Renal cortex interstitium (tissue), 11 donors: ENCODE data around the gene LY86. TPM values are rescaled to one million over a fixed set of nuclear protein-coding genes. Genes with fewer than 3 reads are reported as not detected.

Experiments
- DNase-seq, 11 donors: peaks; one replicate each; pipeline ENCODE4 v3.0.0-alpha.2; 2013; ENCODE audit warnings: low read depth in 9 of 11, low spot score in 4 of 11; ENCODE audit errors: extremely low read depth in 1 of 11
- polyA plus RNA-seq, 3 donors: library from polyadenylated mRNA; unstranded; fragments of 120-200 nt; gene quantifications; one replicate each; pipeline ENCODE4 v1.2.1, GENCODE V29; 2013; ENCODE audit not compliant: insufficient read length in 3 of 3

LY86 gene
- polyA plus RNA-seq, 3 donors, result 2.1 to 2.4 (median 2.4) TPM

DNA sequence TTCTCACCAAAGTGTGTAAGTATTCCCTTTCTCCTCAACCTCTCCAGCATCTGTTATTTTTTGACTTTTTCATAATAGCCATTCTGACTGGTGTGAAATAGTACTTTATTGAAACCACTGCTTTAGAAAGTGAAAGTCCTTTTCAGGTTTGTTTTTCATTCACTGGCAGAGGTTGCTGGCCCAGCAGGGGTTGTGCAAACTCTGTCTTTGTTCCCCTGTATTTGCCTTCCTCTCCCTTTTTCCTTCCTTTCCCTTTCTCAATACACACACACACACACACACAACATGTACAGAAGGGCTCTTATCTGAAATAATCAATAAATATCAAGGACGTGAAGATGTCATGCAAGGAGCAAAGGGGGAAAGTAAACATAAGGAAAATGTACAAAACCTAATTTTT, 99.8 kb downstream of the LY86 start:
- no peak for DNase-seq

DNA sequence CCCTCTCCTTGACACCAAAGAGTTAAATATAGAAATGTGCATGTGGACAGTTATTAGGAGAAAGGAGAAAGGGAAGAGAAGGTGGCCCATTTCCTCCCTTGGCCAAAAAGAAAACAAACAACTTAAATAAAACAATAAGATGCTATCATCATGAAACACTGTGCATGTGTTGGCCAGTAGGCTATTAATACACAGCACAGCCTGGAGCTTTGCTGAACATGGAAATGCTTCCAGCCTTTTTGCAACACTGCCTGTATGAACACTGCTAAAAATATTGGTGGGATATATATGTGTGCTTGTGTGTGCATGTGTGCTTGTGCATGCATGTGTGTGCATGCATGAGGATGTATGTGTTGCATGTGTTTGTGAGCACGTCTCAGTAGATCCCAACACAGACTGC, 100.4 kb downstream of the LY86 start:
- no peak for DNase-seq

DNA sequence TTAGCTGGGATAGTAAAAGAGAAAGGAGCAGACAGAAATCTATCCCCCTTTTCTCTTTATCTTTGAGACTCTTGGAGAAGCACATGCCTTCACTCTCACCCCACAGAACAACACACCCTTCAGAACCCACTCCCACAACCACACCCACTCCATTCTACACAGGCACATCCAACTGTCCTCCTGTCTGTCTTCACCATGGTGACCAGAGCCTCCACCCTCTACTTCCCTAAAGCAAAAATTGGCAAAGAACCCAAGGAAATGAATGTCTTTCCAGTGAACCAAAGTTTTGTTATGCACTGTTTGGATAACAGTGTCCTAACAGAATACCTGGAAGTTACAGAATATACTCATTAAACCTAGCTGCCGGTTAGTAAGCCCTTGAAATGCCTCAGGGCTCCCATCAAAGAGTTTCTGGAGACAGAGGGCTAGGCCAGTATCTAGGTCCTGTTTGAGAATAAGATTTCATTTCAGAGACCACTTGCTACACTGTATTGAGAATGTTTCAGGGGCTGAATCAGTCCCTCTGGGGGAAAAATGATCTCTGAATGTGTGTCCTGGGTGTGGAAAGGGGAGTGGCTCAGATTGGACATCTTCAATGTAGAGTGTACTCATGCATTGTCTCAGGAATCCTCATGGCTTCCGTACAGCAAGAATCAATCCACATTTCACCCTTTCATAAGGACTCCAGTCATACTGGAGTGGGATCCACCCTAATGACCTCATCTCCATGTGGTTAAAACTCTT, 101.1 kb downstream of the LY86 start:
- DNase-seq, result no peak

DNA sequence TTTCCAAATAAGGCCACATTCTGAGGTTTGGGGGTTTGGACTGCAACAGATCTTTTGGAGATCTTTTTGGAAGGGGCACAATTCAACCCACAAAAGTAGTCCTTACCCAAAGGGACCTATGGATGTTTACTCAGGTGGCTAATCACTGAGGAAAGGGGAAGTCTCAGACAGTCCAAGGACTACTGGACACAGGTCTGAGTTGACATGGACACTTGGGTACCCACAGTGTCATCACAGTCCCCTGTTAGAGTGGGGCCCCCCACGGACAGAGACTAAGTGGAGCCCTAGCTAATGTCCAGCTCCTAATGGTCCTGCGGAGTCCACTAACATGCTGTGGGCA, 101.6 kb downstream of the LY86 start:
- no peak for DNase-seq

DNA sequence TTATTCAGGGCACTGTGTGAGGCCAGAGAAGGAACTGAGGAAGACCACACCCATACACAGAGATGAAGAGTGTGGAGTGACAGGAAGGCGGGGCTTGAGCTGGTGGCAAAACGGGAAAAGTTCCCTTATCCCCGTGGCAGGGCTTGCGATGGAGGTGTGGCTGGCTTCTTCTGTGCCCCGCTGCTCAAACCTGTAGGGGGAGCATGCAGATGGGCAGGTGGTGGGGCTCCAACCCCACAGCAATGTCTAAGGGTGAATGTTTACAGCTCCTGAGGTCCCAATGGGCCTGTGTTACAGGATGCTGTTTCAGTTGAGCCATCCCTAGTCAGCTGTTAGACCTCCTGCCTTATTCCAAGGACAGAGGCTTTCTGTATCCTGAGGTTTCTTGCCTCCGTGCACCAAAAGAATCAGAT, 105.9 kb downstream of the LY86 start:
- DNase-seq, result no peak

DNA sequence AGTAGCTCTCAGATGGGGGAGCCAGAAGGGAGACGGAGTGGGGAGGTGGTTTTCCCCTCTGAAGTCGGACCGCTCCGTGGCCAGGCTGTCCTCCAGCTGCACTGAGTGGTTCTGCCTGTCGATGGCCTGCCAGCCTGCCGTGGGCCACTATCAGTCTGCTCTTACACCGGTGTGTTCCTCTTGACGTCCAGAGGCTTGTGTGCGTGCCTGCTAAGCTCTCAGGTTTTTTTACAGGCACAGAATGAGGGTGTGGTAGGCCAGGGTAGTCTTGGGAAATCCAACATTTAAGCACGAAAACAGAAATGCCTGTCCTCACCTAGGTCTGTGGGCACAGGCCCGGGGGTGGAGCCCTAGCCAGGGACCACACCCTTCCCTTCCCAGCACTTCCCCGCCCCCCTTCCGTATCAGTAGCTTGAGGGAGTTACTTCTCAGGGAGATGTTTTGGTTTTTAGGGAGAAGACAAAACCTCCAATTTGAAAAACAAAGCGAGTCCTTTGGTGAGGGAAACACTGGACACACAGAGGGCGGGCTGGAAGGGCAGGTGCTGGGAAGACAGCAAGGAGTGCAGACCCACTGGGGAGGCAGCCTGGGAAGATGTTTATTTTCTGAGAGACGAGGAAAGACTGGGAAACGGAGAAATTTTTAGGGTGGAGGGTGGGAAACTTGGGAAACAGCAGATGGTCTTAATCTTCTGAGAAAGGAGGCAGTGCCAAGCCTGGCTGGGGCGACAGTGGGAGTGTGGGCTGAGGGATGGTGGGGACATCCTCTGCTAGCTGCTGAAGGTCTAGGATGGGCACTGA, 106.5 kb downstream of the LY86 start:
- DNase-seq, result no peak

DNA sequence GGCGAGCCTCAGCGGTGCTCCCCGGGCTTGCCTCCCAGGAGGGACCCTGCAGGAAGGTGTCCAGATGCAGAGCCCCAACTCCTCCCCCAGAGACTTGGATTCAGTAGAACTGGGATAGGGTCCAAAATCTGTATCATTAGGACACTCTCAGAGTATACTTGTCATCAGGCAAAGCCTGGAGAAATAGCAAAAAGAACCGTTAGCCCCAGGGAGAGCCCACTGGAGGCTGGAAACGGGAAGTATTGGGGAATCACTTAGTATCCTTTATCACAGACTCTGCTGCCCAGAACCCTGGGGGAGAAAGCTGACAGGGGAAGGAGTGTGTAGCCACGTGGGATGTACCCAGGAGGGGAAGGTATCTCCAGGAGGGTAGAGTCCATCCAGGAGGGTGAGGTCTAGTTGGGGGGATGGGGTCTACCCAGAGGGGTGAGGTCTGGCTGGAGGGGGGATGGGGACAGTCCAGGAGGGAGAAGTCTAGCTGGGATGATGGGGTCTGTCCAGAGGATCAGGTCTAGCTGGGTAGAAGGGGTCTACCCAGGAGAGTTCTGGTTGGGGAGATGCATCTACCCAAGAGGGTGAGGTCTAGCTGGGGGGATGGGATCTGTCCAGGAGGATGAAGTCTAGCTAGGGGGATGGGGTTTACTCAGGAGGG, 107.2 kb downstream of the LY86 start:
- DNase-seq, result no peak

DNA sequence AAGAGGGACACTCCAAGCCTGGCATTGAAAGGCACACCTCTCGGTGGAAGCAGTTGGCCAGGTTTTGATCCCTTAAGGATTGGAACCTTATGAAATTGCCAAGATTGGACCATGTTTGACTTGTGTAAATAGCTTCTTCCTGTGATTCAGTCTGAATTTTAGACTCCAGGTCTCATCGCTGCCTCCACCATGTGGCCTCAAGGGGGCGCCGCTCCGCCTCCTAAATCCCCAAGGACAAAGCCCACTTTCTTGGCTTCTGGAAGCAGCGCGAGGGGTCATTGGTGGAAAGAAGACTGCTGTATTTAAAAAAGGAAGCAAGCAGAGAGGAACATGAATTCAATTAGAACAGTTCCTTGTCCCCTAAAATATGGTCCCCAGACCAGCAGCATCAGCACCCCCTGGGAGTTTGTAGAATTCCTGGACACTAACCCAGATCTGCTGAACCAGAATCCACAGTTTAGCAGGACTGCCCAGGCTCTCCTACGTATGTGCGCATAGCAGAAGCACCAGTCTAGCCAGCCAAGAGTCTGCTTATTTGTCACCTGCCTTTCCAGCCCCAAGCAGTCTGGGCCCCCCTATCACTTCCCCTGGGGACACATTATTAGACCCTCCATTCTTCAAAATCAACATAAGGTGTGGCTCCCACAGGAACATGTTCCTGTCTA, 108.5 kb downstream of the LY86 start:
- peak in 6 of 11 donors; percentile 66 to 76 (median 72) for DNase-seq

DNA sequence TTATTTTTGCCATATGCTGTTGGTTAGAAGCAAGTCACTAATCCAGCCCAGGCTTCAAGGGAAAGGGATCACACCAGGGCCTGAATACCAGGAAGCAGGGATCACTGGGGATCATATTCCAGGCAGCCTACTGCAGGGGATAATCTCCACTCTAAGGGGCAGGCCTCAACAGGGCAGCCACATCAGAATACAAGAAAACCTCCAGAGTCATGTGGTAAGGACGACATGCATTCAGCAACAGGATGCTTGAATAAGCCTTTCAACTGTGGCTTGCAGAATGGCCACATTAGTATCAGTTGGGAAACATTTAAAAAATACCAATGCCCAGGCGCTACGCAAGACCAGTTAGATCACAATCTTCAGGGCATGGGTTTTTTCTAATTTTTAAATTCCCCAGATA, 109.1 kb downstream of the LY86 start:
- no peak for DNase-seq

DNA sequence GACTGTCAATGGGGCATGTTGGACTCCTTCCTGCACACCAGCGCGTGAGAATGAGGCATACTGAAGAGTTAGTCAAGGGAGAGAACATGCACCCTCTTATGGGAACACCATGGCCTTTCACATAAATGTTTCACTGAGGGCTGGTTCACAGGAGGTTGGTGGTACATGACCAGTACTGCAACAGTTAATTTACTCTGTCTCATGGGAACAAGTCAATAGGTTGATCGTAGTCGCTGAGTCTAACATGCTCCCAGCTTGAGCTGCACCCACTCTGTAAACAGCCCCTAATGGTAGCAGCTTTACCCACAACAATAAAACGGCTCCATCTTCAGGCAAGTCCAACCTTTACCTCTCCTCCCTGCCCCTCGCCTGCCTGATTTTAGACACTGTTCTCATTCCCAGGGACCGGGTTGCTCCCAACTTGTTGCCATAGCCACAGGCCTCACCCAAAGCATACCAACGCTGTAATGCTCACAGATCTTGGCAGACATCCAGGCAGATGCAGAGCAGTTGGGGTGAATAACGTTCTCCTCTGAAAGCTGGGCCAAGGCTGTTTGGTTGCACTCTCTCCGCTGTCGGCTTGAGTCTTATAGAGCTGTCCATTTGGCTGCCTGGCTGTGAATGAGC, 111.3 kb downstream of the LY86 start:
- peak in 8 of 11 donors; percentile 73 to 91 (median 82) for DNase-seq

DNA sequence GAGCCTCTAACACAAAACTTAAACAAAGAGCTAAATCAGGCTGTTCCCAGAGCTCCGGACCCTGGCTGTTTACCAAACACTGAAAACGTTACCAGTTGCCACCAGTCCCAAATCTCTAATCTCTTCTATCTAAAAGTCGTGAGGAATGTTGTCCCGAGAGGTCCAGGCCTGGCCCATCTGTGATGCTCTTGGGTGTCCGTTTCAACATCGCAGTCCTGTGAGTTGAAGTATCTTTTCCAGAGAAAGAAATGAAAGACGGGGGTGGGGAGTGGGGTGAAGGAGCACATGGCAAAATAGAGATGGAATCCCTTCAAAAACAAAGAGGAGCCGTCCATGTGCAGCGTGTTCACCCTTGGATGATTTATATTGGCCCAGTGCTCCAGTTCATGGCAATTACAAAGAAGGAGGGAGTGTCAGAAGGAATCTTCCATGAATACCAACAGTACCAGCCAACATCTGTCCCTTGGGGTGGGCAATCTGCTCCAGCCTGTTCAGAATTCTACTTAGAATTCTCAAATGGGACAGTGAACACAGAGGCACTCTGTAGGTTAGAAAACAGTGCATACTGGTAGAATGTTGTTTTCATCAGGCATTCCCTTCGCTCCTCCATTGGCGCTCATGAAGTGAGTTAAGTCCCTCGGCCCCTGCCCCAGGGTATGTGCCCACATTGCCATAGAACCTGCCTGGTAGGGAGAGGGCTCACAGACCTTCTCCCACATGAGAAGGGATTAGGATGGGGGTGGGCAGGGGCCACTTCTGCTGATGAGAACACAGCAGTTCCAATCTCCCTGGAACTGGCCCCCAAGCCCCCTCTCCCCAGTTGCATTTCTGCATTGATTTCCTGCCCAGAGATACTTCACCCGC, 112.1 kb downstream of the LY86 start:
- DNase-seq, result no peak

DNA sequence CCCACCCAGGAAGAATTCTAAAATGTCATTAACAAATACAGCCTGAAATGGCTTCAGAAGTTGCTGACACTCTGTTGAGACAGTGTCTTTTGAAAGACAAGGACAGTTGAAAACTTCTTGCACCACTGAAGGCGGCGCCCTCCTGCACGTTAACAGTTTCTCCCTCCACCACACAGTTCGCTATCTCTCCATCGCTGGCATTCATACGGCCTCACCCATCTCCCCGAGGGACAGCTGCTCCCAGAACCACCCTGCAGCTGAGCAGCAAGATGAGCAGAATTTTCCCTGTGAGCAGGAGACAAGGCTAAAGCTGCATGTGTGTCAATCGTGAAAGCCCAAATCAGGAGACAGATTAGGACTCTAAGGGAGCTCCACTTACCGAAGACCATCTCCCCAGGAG, 113.3 kb downstream of the LY86 start:
- no peak for DNase-seq

DNA sequence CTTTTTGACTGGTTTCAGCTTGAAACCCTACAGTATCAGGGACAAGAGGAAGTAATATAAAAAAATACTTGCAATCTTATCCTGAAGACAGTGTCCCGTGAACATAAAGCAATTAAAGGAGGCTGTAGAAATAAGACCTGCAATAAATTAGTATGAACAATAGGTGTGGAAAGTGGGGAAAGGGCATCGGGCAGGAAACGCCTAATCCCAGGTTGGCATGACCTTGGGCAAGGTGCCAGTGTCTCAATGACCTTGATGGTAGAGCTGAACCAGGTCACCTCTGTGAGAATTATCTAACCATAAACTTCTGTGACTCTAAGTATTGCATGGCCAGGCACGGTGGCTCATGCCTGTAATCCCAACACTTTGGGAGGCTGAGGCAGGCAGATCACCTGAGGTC, 115.2 kb downstream of the LY86 start:
- DNase-seq, result no peak
